HepG2 (cell line): ENCODE results near the gene MTOR. TPM values are rescaled to one million over a fixed set of nuclear protein-coding genes. Genes with fewer than 3 reads are reported as not detected.
A peak's percentile ranks its signal among the peaks of the same experiment; 100 is the strongest.

Experiments used
- ATF2 ChIP-seq: sonication (generic); formaldehyde crosslinking; IDR thresholded peaks from 2 replicates; pipeline ENCODE4 v1.4.0; 2020; ENCODE audit warnings: missing genetic modification reagents
- ELF1 ChIP-seq: sonication (generic); formaldehyde crosslinking; IDR thresholded peaks from 2 replicates; pipeline ENCODE4 v1.4.0; 2020; ENCODE audit warnings: missing genetic modification reagents
- FOSL1 ChIP-seq: sonication (generic); formaldehyde crosslinking; IDR thresholded peaks from 2 replicates; pipeline ENCODE4 v1.9.0; 2021; ENCODE audit warnings: missing genetic modification reagents, borderline replicate concordance
- GABPA ChIP-seq, 2 experiments: IDR thresholded peaks; 2 replicates each; pipeline ENCODE4 v1.6.1; 2011 to 2016; ENCODE audit warnings: low read depth in 2 of 2, low read length in 1 of 2, missing biosample characterization in 1 of 2, missing genetic modification characterization in 1 of 2
- GPBP1L1 ChIP-seq: sonication (generic); formaldehyde crosslinking; IDR thresholded peaks from 2 replicates; pipeline ENCODE4 v1.5.0; 2020; ENCODE audit warnings: mild to moderate bottlenecking, missing genetic modification reagents
- JDP2 ChIP-seq: sonication (generic); formaldehyde crosslinking; IDR thresholded peaks from 2 replicates; pipeline ENCODE4 v1.8.1; 2022; ENCODE audit warnings: missing genetic modification reagents, borderline replicate concordance
- KDM3A ChIP-seq: IDR thresholded peaks from 2 replicates; pipeline ENCODE4 v1.6.1; 2018; ENCODE audit warnings: low read depth, missing compliant biosample characterization
- MED13 ChIP-seq: sonication (generic); formaldehyde crosslinking; IDR thresholded peaks from 2 replicates; pipeline ENCODE4 v1.5.0; 2020; ENCODE audit warnings: missing genetic modification reagents
- PHF20 ChIP-seq: sonication (generic); formaldehyde crosslinking; IDR thresholded peaks from 2 replicates; pipeline ENCODE4 v1.5.0; 2020; ENCODE audit warnings: mild to moderate bottlenecking, missing genetic modification reagents
- PLRG1 ChIP-seq: fragments of 450-650 bp; conservative IDR thresholded peaks from 2 replicates; pipeline ENCODE4 v1.6.1; 2016
- PTBP1 ChIP-seq: fragments of 200-400 bp; formaldehyde crosslinking; IDR thresholded peaks from 2 replicates; pipeline ENCODE4 v1.6.1; 2018; ENCODE audit warnings: low read length, low read depth; ENCODE audit not compliant: poor library complexity, severe bottlenecking
- SALL2 ChIP-seq: sonication (generic); formaldehyde crosslinking; IDR thresholded peaks from 2 replicates; pipeline ENCODE4 v1.8.1; 2023; ENCODE audit warnings: mild to moderate bottlenecking, missing genetic modification reagents, inconsistent platforms
- TP53 ChIP-seq: sonication (generic); formaldehyde crosslinking; conservative IDR thresholded peaks from 2 replicates; pipeline ENCODE4 v1.4.0; 2020; ENCODE audit warnings: missing genetic modification reagents
- ZFP1 ChIP-seq: IDR thresholded peaks from 2 replicates; pipeline ENCODE4 v1.6.1; 2016
- ZNF160 ChIP-seq: sonication (generic); formaldehyde crosslinking; IDR thresholded peaks from 2 replicates; pipeline ENCODE4 v1.8.0; 2022; ENCODE audit warnings: mild to moderate bottlenecking, inconsistent platforms, missing genetic modification reagents
- ZNF33A ChIP-seq: sonication (generic); formaldehyde crosslinking; IDR thresholded peaks from 2 replicates; pipeline ENCODE4 v1.5.1; 2020; ENCODE audit warnings: missing genetic modification reagents, mild to moderate bottlenecking, moderate library complexity, borderline replicate concordance
- ZNF451 ChIP-seq: sonication (generic); formaldehyde crosslinking; IDR thresholded peaks from 2 replicates; pipeline ENCODE4 v1.5.0; 2020; ENCODE audit warnings: mild to moderate bottlenecking, missing genetic modification reagents
- ZNF484 ChIP-seq: sonication (generic); formaldehyde crosslinking; IDR thresholded peaks from 2 replicates; pipeline ENCODE4 v1.5.1; 2020; ENCODE audit warnings: mild to moderate bottlenecking, low read depth, missing genetic modification reagents, borderline replicate concordance
- ZNF580 ChIP-seq: IDR thresholded peaks from 2 replicates; pipeline ENCODE4 v1.6.1; 2016; ENCODE audit warnings: low read depth, borderline replicate concordance
- ZNF597 ChIP-seq: sonication (generic); formaldehyde crosslinking; IDR thresholded peaks from 2 replicates; pipeline ENCODE4 v1.5.0; 2020; ENCODE audit warnings: missing genetic modification reagents
- polyA plus RNA-seq, 8 experiments: library from polyadenylated mRNA; depleted of rRNA in 3 of 8; stranded (reverse) in 7 of 8; unstranded in 1 of 8; fragments of >200 nt; fragmentation: Illumina TruSeq in 4 of 8; extraction: Trizol in 4 of 8; gene quantifications; 2 replicates each; pipeline versions ENCODE4 v1.2.1 to v1.2.3, GENCODE V29; 2011 to 2016; ENCODE audit warnings: low read depth in 4 of 8, missing spikeins in 1 of 8, mixed read lengths in 1 of 8; ENCODE audit not compliant: insufficient read depth in 1 of 8
- total RNA-seq, 5 experiments: library from RNA; depleted of rRNA; stranded (reverse); fragments of >200 nt; fragmentation: Illumina TruSeq; extraction: Trizol; gene quantifications; 2 replicates each; pipeline ENCODE4 v1.2.3, GENCODE V29; 2016; ENCODE audit warnings: low read depth in 1 of 5
- TF ChIP-seq, protein P1 (sequence below): sonication (generic); formaldehyde crosslinking; IDR thresholded peaks from 2 replicates; pipeline ENCODE4 v1.9.0; 2021; ENCODE audit warnings: missing genetic modification reagents, mild to moderate bottlenecking, borderline replicate concordance
- TF ChIP-seq, protein P2 (sequence below): conservative IDR thresholded peaks from 2 replicates; pipeline ENCODE4 v1.6.1; 2018; ENCODE audit warnings: missing genetic modification reagents

Gene MTOR
- total and polyA plus RNA-seq, 2 of the 13 experiments (the other 11 are each of a cell fraction or from before 2014, with no cell fraction given): 24.6 to 34.6 TPM

DNA sequence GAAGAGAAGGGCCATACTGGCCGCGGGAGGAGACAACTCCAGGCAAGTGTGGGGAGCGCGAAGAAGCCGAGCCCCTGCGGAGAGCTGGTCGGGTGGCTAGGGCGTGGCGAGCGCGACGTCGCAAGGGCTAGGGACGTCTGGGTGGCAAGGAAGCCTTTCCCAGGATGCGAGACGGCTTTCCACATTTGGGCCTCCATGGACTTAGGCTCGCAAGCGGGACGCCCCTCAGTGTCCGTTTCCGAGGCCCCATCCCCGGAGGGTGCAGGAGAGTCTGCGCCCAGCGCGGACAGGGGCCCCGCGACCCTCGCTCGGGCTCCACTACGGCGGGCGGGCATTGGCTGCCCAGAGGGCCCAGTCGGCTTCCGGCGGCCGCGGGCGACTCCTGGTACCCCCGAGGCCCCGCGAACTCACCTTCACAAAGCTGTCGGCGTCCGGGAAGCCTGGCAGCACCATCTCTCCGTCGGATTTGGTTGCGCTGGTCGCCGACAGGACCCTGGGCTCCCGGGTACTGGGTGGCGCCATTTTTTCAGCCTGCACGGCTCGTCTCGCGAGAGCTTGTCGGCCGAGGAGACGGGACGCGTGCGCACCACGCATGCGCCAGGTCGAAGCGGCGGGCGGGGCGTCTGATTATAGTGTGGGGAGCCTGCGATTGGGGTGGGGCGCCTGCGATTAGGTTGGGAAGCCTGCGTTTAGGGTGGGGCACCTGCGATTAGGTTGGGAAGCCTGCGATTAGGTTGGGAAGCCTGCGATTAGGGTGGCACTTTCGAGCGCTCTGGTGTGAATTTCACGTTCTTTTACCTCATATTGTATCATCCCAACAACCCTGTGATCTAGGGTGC, 162.8 kb downstream of the MTOR start, which contains the start of gene EXOSC10 (continued):
- TF ChIP-seq MED13 (CRISPR knock-in tag) (peak; percentile 79), ZNF451 (CRISPR knock-in tag) (no peak), PTBP1 (no peak), ELF1 (CRISPR knock-in tag) (no peak), PHF20 (peak; percentile 84), FOSL1 (CRISPR knock-in tag) (0 out of 2 replicates have a peak, but pooled peaks have one; percentile 25), KDM3A (CRISPR knock-in tag) (peak; percentile 77; the same call in 1 of the 2 replicates), GPBP1L1 (no peak), ZNF160 (CRISPR knock-in tag) (peak; percentile 63; the same call in 1 of the 2 replicates), GABPA (IDR thresholded peaks at IDR 0.05; ENCODE audit: low read depth, low read length) (no peak), GABPA (CRISPR knock-in tag; IDR thresholded peaks at IDR 0.05; ENCODE audit: low read depth) (no peak), SALL2 (peak; percentile 85; the same call in 1 of the 2 replicates), PLRG1 (no peak), ZNF580 (CRISPR knock-in tag) (no peak; the same call in 1 of the 2 replicates), ATF2 (CRISPR knock-in tag) (0 out of 2 replicates have a peak, but pooled peaks have one; percentile 22), ZNF484 (no peak), ZNF33A (CRISPR knock-in tag) (0 out of 2 replicates have a peak, but pooled peaks have one; percentile 49), JDP2 (CRISPR knock-in tag) (no peak), ZNF597 (no peak), TP53 (CRISPR knock-in tag) (peak; percentile 83; the same call in 1 of the 2 replicates), ZFP1 (CRISPR knock-in tag) (no peak)
- TF ChIP-seq, protein P1, sequence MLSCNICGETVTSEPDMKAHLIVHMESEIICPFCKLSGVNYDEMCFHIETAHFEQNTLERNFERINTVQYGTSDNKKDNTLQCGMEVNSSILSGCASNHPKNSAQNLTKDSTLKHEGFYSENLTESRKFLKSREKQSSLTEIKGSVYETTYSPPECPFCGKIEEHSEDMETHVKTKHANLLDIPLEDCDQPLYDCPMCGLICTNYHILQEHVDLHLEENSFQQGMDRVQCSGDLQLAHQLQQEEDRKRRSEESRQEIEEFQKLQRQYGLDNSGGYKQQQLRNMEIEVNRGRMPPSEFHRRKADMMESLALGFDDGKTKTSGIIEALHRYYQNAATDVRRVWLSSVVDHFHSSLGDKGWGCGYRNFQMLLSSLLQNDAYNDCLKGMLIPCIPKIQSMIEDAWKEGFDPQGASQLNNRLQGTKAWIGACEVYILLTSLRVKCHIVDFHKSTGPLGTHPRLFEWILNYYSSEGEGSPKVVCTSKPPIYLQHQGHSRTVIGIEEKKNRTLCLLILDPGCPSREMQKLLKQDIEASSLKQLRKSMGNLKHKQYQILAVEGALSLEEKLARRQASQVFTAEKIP (CRISPR knock-in tag): no peak
- TF ChIP-seq, protein P2, sequence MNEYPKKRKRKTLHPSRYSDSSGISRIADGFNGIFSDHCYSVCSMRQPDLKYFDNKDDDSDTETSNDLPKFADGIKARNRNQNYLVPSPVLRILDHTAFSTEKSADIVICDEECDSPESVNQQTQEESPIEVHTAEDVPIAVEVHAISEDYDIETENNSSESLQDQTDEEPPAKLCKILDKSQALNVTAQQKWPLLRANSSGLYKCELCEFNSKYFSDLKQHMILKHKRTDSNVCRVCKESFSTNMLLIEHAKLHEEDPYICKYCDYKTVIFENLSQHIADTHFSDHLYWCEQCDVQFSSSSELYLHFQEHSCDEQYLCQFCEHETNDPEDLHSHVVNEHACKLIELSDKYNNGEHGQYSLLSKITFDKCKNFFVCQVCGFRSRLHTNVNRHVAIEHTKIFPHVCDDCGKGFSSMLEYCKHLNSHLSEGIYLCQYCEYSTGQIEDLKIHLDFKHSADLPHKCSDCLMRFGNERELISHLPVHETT (CRISPR knock-in tag): no peak; the same call in none of the 2 replicates
